ENCODE results near the gene BYSL. TPM values are rescaled to one million over a fixed set of nuclear protein-coding genes. Genes with fewer than 3 reads are reported as not detected.

Gene BYSL
- total RNA-seq, 3 donors from 2014 or later, result 7.7 to 8.8 (median 8.6) TPM

- Histone ChIP-seq H3K9me3 (no peaks in the 10 kb centered on the region), H3K36me3 (no peaks in the 10 kb centered on the region), H3K27me3 (no peaks in the 10 kb centered on the region), H3K4me1 (no peaks in the 10 kb centered on the region), H3K4me3 (no peak overlapping the region), H3K27ac (no peak overlapping the region)
- TF ChIP-seq POLR2A (IDR thresholded peaks at IDR 0.05), result no peak
- TF ChIP-seq CTCF (IDR thresholded peaks at IDR 0.05), result no peak
- TF ChIP-seq POLR2AphosphoS5 (IDR thresholded peaks at IDR 0.05), result no peak
- DNase-seq (ENCODE audit: low spot score in 2 of 2), result no peak
- intact Hi-C loops (cut with DNase I; ENCODE audit: low total_unique reads), result no loop called here
Observed at GRCh38 chr6:41878246-41878645, 43.1 kb upstream of the BYSL start.

- TF ChIP-seq POLR2A (IDR thresholded peaks at IDR 0.05), result no peak
- no peak for TF ChIP-seq POLR2AphosphoS5 (IDR thresholded peaks at IDR 0.05)
- no peak for TF ChIP-seq CTCF (IDR thresholded peaks at IDR 0.05)
- no peaks in the 10 kb centered on the region for H3K36me3 ChIP-seq
Observed at GRCh38 chr6:41878961-41879405, 42.3 kb upstream of the BYSL start.

DNA sequence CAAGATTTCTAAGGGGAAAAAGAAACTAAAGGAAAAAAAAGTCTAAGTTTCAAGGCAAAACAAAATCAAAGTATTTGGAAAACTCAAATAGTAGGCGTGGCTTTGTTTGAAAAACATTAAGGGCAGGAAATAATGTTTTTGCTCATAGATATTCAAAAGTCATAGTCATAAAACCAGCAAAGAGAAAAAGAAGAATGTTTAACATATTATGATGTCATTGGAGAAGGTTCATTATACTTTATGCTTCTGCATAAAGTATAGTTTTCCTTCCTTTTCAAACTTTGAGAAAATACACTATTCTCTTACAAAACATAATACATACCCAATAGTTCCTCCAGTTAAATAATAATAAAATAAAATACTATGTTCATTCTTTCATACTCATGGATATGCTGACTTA is 39.8 kb upstream of the BYSL start:
- DNase-seq (ENCODE audit: low spot score in 2 of 2), result no peak
- intact Hi-C loops (cut with DNase I; ENCODE audit: low total_unique reads), result no loop called here
- H3K4me3 ChIP-seq, result no peak overlapping the region
- no peaks in the 10 kb centered on the region for H3K4me1 ChIP-seq
- no peaks in the 10 kb centered on the region for H3K36me3 ChIP-seq
- TF ChIP-seq POLR2AphosphoS5 (IDR thresholded peaks at IDR 0.05) (no peak), POLR2A (IDR thresholded peaks at IDR 0.05) (no peak), CTCF (IDR thresholded peaks at IDR 0.05) (no peak)
- no peak overlapping the region for H3K27ac ChIP-seq
- H3K27me3 ChIP-seq, result no peaks in the 10 kb centered on the region
- no peaks in the 10 kb centered on the region for H3K9me3 ChIP-seq

More at GRCh38 chr6:41878961-41879405, 42.3 kb upstream of the BYSL start:
- Histone ChIP-seq H3K27me3 (no peaks in the 10 kb centered on the region), H3K4me3 (no peak overlapping the region), H3K4me1 (no peaks in the 10 kb centered on the region), H3K27ac (no peak overlapping the region), H3K9me3 (no peaks in the 10 kb centered on the region)
- no peak for DNase-seq (ENCODE audit: low spot score in 2 of 2)
- intact Hi-C loops (cut with DNase I; ENCODE audit: low total_unique reads), result no loop called here

GRCh38 chr6:41884957-41885356 is 36.3 kb upstream of the BYSL start:
- no peak overlapping the region for H3K27ac ChIP-seq
- no peak for DNase-seq (ENCODE audit: low spot score in 2 of 2)
- H3K9me3 ChIP-seq, result no peaks in the 10 kb centered on the region
- intact Hi-C loops (cut with DNase I; ENCODE audit: low total_unique reads), result no loop called here
- H3K36me3 ChIP-seq, result no peaks in the 10 kb centered on the region
- no peak for TF ChIP-seq POLR2A (IDR thresholded peaks at IDR 0.05)
- no peak for TF ChIP-seq CTCF (IDR thresholded peaks at IDR 0.05)
- no peak for TF ChIP-seq POLR2AphosphoS5 (IDR thresholded peaks at IDR 0.05)
- H3K4me1 ChIP-seq, result no peaks in the 10 kb centered on the region
- no peaks in the 10 kb centered on the region for H3K27me3 ChIP-seq
- no peak overlapping the region for H3K4me3 ChIP-seq

- H3K36me3 ChIP-seq, result no peaks in the 10 kb centered on the region
Observed at GRCh38 chr6:41885930-41886329, 35.4 kb upstream of the BYSL start.

More at GRCh38 chr6:41885930-41886329, 35.4 kb upstream of the BYSL start:
- no peak overlapping the region for H3K4me3 ChIP-seq
- TF ChIP-seq POLR2AphosphoS5 (IDR thresholded peaks at IDR 0.05) (no peak), CTCF (IDR thresholded peaks at IDR 0.05) (no peak), POLR2A (IDR thresholded peaks at IDR 0.05) (no peak)
- no peaks in the 10 kb centered on the region for H3K27me3 ChIP-seq
- intact Hi-C loops (cut with DNase I; ENCODE audit: low total_unique reads), result no loop called here
- H3K9me3 ChIP-seq, result no peaks in the 10 kb centered on the region
- H3K4me1 ChIP-seq, result no peaks in the 10 kb centered on the region
- no peak for DNase-seq (ENCODE audit: low spot score in 2 of 2)
- H3K27ac ChIP-seq, result no peak overlapping the region

Data from breast epithelium (tissue), 4 donors.